GM12874 (cell line): ENCODE data around the gene SKOR2.

Experiments used
- CTCF ChIP-seq: IDR thresholded peaks from 2 replicates; pipeline ENCODE4 v1.5.1; 2011; ENCODE audit warnings: low read depth, mild to moderate bottlenecking, control low read depth, low read length, moderate library complexity; ENCODE audit not compliant: insufficient read depth

Gene SKOR2

GRCh38 chr18:47254341-47254939 is 3.0 kb upstream of the SKOR2 start:
- no peak for TF ChIP-seq CTCF

DNA sequence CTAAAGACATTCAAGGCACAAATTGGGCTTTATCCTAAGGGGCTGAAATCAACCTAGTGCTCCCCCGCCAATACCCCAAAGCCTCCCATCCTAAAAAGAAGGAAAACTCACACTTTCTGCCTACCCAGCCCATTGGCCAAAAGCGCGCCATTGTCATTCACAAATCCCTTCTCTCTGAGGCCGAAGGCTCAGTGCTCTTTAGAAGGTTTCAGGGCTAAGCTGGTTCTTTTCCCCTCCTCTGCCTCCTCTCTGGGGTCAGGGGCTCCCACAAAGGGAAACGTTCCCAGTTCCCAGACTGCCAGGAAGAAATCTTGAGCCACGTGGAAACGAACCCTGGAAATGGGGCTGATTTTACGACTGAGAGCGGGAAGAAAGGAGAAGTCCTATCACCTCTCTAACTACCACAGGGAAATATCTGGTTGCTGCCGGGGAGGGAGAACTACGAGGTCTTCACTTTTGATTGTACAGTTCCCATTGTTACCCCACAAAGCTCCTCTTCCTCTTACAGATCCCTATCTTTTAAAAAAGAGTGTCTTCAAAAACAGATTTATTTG is 1.7 kb upstream of the SKOR2 start:
- no peak for TF ChIP-seq CTCF

DNA sequence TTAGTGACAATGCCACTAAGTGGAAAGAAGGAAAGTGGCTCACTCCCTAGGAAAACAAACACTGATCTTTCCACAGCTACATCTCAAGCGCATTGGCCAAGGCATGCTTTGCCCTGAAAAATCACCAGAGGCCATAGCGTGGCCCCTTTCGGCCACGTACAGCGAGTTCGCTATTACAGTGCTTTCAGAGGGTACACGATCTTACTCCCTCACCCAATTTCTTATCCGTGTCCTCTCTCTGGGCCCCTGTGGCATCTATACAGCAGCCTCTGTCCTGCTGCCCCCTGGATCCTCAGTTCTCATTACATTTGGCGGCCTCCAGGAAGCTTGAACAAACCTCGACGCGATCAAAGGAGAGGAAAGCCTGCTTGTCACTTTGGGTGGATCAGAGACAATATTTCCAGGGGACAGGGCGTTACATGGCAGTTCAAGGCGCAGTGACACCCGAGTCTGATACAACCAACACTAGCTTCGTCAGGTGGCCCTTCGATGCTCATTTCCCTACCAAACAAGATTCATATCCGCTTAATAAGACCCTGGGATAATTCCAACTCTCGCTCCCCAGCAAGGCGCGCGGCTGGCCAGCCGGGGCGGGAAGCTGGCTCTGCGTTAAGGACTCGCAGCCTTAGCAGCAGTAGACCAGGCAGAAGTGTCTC is 941 bp downstream of the SKOR2 start:
- no peak for TF ChIP-seq CTCF

- TF ChIP-seq CTCF: no peak
These were observed 2.0 kb downstream of the SKOR2 start for GRCh38 chr18:47249314-47249981.

- no peak for TF ChIP-seq CTCF
These were observed 2.7 kb downstream of the SKOR2 start for GRCh38 chr18:47248604-47249313.

GRCh38 chr18:47248115-47248603 is 3.3 kb downstream of the SKOR2 start:
- TF ChIP-seq CTCF: no peak
